Loucy (cell line): ENCODE data around the gene LUC7L3.

Source experiments
- H2AFZ ChIP-seq: fragments of 200-600 bp; sonication (generic); 2 replicates; pipeline ENCODE4 v1.6.0; 2016; ENCODE audit warnings: antibody characterized with exemption, mild to moderate bottlenecking, low read length, moderate library complexity
- H3F3A ChIP-seq: fragments of 200-600 bp; 2 replicates; pipeline ENCODE4 v1.6.0; 2016; ENCODE audit warnings: antibody characterized with exemption, low read depth, mild to moderate bottlenecking
- H3K27me3 ChIP-seq: fragments of 200-600 bp; sonication (generic); 2 replicates; pipeline ENCODE4 v1.6.1; 2014; ENCODE audit warnings: low read length, mild to moderate bottlenecking; ENCODE audit not compliant: insufficient read depth, poor library complexity, severe bottlenecking
- H3K36me3 ChIP-seq: fragments of 200-600 bp; sonication (generic); 2 replicates; pipeline ENCODE4 v1.6.1; 2016; ENCODE audit warnings: low read length; ENCODE audit not compliant: insufficient read depth
- H3K4me1 ChIP-seq: fragments of 200-600 bp; sonication (generic); 2 replicates; pipeline ENCODE4 v1.5.1; 2014; ENCODE audit warnings: low read length, mild to moderate bottlenecking; ENCODE audit not compliant: insufficient read depth, poor library complexity, severe bottlenecking
- H3K4me2 ChIP-seq: fragments of 200-600 bp; sonication (generic); 2 replicates; pipeline ENCODE4 v1.6.0; 2014; ENCODE audit warnings: antibody characterized with exemption, low read length, low read depth, mild to moderate bottlenecking; ENCODE audit not compliant: poor library complexity, severe bottlenecking
- H3K4me3 ChIP-seq: fragments of 200-600 bp; sonication (generic); 2 replicates; pipeline ENCODE4 v1.5.1; 2014; ENCODE audit warnings: low read length, mild to moderate bottlenecking, mixed read lengths; ENCODE audit not compliant: poor library complexity, severe bottlenecking
- H3K79me2 ChIP-seq: fragments of 200-600 bp; sonication (generic); 2 replicates; pipeline ENCODE4 v1.6.1; 2014; ENCODE audit warnings: low read length; ENCODE audit not compliant: insufficient read depth
- H3K9ac ChIP-seq: fragments of 200-600 bp; sonication (generic); 2 replicates; pipeline ENCODE4 v1.6.0; 2014; ENCODE audit warnings: mild to moderate bottlenecking, low read depth, low read length, moderate library complexity; ENCODE audit not compliant: poor library complexity, severe bottlenecking
- H3K9me2 ChIP-seq: fragments of 200-600 bp; sonication (generic); replicated peaks from 2 replicates; pipeline ENCODE4 v1.6.1; 2016; ENCODE audit warnings: low read depth, low read length, mixed read lengths
- H3K9me3 ChIP-seq: fragments of 200-600 bp; sonication (generic); 2 replicates; pipeline ENCODE4 v1.6.1; 2014; ENCODE audit warnings: mild to moderate bottlenecking, antibody characterized with exemption, low read length, low read depth; ENCODE audit not compliant: insufficient read depth
- H4K20me1 ChIP-seq: fragments of 200-600 bp; sonication (generic); 2 replicates; pipeline ENCODE4 v1.6.0; 2014; ENCODE audit warnings: antibody characterized with exemption, low read length, mild to moderate bottlenecking; ENCODE audit not compliant: insufficient read depth, poor library complexity, severe bottlenecking
- CTCF ChIP-seq: fragments of 200-600 bp; sonication (generic); conservative IDR thresholded peaks from 2 replicates; pipeline ENCODE4 v1.5.1; 2014; ENCODE audit warnings: mild to moderate bottlenecking, antibody characterized with exemption, low read length
- EZH2phosphoT487 ChIP-seq: fragments of 200-600 bp; IDR thresholded peaks from 2 replicates; pipeline ENCODE4 v1.6.1; 2018; ENCODE audit warnings: antibody characterized with exemption, mild to moderate bottlenecking, moderate library complexity, borderline replicate concordance

LUC7L3 gene

GRCh38 chr17:50685334-50685665, 34.1 kb upstream of the LUC7L3 start:
- Histone ChIP-seq H3K9me3 (no peaks in the 10 kb centered on the region), H3K9me2 (no peaks in the 10 kb centered on the region), H2AFZ (no peak overlapping the region), H3K36me3 (no peaks in the 10 kb centered on the region), H3K9ac (no peak overlapping the region), H3K79me2 (no peaks in the 10 kb centered on the region), H3F3A (no peaks in the 10 kb centered on the region), H3K4me1 (peaks cover 4% of the 10 kb centered on the region), H3K4me3 (no peak overlapping the region), H4K20me1 (no peaks in the 10 kb centered on the region), H3K4me2 (no peak overlapping the region), H3K27me3 (no peaks in the 10 kb centered on the region)
- TF ChIP-seq EZH2phosphoT487 (no peak), CTCF (no peak)

- Histone ChIP-seq H3K4me1 (peaks cover 4% of the 10 kb centered on the region), H3F3A (no peaks in the 10 kb centered on the region), H3K9me3 (no peaks in the 10 kb centered on the region), H3K9me2 (no peaks in the 10 kb centered on the region), H3K9ac (no peak overlapping the region), H3K79me2 (no peaks in the 10 kb centered on the region), H3K36me3 (no peaks in the 10 kb centered on the region), H3K27me3 (no peaks in the 10 kb centered on the region), H4K20me1 (no peaks in the 10 kb centered on the region), H2AFZ (no peak overlapping the region), H3K4me2 (no peak overlapping the region), H3K4me3 (no peak overlapping the region)
- TF ChIP-seq CTCF (no peak), EZH2phosphoT487 (no peak)
Measured at GRCh38 chr17:50685691-50686493, 33.5 kb upstream of the LUC7L3 start.

GRCh38 chr17:50686494-50687199, 32.8 kb upstream of the LUC7L3 start:
- no peak overlapping the region for H3K4me2 ChIP-seq
- H3F3A ChIP-seq, result no peaks in the 10 kb centered on the region
- H3K9me2 ChIP-seq, result no peaks in the 10 kb centered on the region
- no peaks in the 10 kb centered on the region for H3K79me2 ChIP-seq
- H3K9me3 ChIP-seq, result no peaks in the 10 kb centered on the region
- H3K27me3 ChIP-seq, result no peaks in the 10 kb centered on the region
- H3K9ac ChIP-seq, result no peak overlapping the region
- H3K4me1 ChIP-seq, result peaks cover 4% of the 10 kb centered on the region
- no peak for TF ChIP-seq EZH2phosphoT487
- no peak for TF ChIP-seq CTCF
- H2AFZ ChIP-seq, result no peak overlapping the region
- H4K20me1 ChIP-seq, result no peaks in the 10 kb centered on the region
- no peak overlapping the region for H3K4me3 ChIP-seq
- H3K36me3 ChIP-seq, result no peaks in the 10 kb centered on the region
